ENCODE results near the gene ANGPTL4.

The ANGPTL4 gene

DNA sequence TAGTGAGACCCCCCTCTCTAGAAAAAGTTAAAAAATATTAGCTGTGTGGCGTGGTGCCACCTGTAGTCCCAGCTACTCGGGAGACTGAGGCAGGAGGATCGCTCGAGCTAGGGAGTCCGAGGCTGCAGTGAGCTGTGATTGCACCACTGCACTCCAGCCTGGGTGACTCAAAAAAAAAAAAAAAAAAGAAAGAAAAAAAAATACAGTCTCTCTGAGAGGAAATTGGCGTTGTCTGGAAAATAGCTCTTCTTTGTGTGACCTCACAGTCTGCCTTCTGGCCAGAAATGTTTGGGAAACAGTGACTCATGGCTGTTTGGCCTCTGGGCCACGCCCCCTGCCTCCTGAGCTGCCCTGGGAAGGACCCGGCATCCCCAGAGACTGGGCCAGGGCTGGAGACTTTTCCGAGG is 59.9 kb downstream of the ANGPTL4 start:
- no peak for TF ChIP-seq CTCF (IDR thresholded peaks at IDR 0.05; ENCODE audit: low read depth, low read length, missing control alignments)
- DNase-seq (ENCODE audit: low read depth) = no peak
- H3K4me3 ChIP-seq (ENCODE audit: low read depth, low read length) = no peak overlapping the region
